ENCODE measurements around the gene NACAD. TPM values are rescaled to one million over a fixed set of nuclear protein-coding genes. Genes with fewer than 3 reads are reported as not detected.
A peak's percentile ranks its signal among the peaks of the same experiment; 100 is the strongest.

NACAD gene
- total RNA-seq, 2 donors from 2014 or later, result 0.78 to 1.6 TPM

DNA sequence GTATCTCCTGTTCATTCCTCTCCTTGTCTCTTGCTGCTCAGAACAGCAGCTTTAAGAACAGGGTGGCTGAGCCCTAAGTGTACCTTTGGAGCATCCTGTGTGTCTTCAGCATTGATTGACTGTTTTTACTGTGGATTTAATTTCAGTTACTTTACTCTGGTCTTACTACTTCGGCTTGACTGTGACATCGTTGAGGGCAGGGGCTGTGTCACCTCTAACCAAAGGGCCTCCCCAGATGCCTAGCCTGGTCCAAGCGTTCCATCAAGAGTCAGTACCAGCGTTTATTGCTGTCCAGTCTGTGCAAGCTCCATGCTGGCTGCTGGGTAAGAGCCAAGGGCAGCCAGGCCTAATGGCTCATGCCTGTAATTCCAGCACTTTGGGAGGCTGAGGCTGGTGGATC lies 56.3 kb downstream of the NACAD start:
- ATAC-seq (no peak), DNase-seq (no peak)
- H3K27ac ChIP-seq, result no peak overlapping the region
- TF ChIP-seq CTCF (IDR thresholded peaks at IDR 0.05) (no peak), POLR2A (IDR thresholded peaks at IDR 0.05) (no peak)
- peaks cover 7% of the 10 kb centered on the region for H3K4me1 ChIP-seq
- no peaks in the 10 kb centered on the region for H3K27me3 ChIP-seq
- H3K36me3 ChIP-seq (replicated peaks in 1 of 2; ENCODE audit: insufficient read depth in 1 of 2, low read depth in 2 of 2), result no peaks in the 10 kb centered on the region
- no peaks in the 10 kb centered on the region for H3K9me3 ChIP-seq
- intact Hi-C loops (cut with DNase I), result no loop called here
- no peak overlapping the region for H3K4me3 ChIP-seq
- WGBS, 2 donors, result 88% methylated on average over 3 to 4 of the region's 4 CpGs

GRCh38 chr7:45031829-45032228 lies 56.9 kb downstream of the NACAD start:
- 74 to 84% methylated on average over 3 to 4 of the region's 4 CpGs for WGBS, 2 donors
- Histone ChIP-seq H3K36me3 (replicated peaks in 1 of 2; ENCODE audit: insufficient read depth in 1 of 2, low read depth in 2 of 2) (no peaks in the 10 kb centered on the region), H3K4me1 (peaks cover 7% of the 10 kb centered on the region), H3K4me3 (no peak overlapping the region), H3K27ac (no peak overlapping the region), H3K27me3 (no peaks in the 10 kb centered on the region), H3K9me3 (no peaks in the 10 kb centered on the region)
- no peak for ATAC-seq
- TF ChIP-seq CTCF (IDR thresholded peaks at IDR 0.05), result no peak
- TF ChIP-seq POLR2A (IDR thresholded peaks at IDR 0.05), result no peak
- DNase-seq, result no peak
- intact Hi-C loops (cut with DNase I), result no loop called here

Small RNA genes within 50 kb of the gene (small RNA-seq; reads per million reads assigned to genes)
- gene SNORA5A (8.0 reads per million, percentile 91 among the genes with 10 or more reads in this experiment), gene SNORA5B (not detected), gene SNORA5C (210 reads per million, percentile 97 among the genes with 10 or more reads in this experiment)

Other genes starting within 250 kb of the NACAD start
- gene H2AZ2, start 240.9 kb downstream of the NACAD start, total RNA-seq, result 10 to 100 TPM; 46.5 to 59.9 TPM
- gene PURB, start 203.4 kb downstream of the NACAD start, total RNA-seq, result 10 to 100 TPM; 10.5 to 10.9 TPM
- 1 to 10 TPM; 2.3 to 3.3 TPM for gene MYO1G, start 110.0 kb downstream of the NACAD start, total RNA-seq
- gene CCM2, start 88.8 kb downstream of the NACAD start, total RNA-seq, result 10 to 100 TPM; 19.4 to 22.3 TPM
- gene TBRG4, start 22.7 kb upstream of the NACAD start, total RNA-seq, result 10 to 100 TPM; 14.0 to 81.4 TPM
- 10 to 100 TPM; 14.0 to 23.1 TPM for gene RAMP3, start 68.8 kb upstream of the NACAD start, total RNA-seq